ENCODE measurements around the gene KRT7.

KRT7 gene

DNA sequence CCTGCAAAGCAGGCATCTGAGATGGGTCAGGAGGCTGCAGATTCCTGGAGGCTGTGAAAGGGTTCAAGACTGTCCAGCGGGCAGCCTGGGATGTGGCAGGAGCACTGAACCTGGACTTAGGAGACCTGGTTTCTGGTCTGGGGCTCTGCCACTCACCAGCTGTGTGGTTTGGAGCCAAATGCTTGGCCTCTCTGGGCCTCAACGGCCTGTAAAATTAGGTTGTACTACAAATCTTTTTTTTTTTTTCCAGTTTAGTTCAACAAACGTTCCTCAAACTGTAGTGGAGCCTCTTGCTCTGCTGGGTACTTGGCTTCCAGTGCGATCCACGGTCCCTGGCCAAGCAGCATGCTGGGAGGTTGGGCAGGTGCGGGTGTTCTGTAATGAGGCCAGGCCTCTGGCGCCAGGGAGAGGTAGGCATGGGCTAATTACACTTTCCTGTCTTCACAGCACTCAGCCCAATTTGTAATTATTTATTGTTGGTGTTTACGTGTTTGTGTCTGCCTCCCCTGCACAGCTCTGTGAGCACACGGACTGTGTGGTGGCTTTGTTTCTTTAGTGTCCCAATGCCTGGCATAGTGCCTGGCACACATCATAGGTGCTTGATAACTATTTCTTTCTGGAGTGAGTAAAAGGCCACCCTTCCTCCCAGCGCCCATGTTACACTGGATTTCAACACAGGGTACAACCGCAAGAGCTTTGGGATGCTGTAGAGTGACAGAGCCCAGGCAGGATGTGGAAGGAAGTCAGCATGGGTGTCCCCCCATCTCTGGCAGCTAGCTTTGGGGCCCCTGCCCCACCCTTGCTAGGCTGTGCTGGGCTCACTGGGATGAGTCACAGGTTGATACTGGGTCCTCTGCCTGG is 35.4 kb upstream of the KRT7 start:
- H3K9ac ChIP-seq (ENCODE audit: low read length): no peak overlapping the region
- H3K27ac ChIP-seq (ENCODE audit: low read length): no peak overlapping the region
- H2AFZ ChIP-seq (ENCODE audit: low read depth, low read length): no peak overlapping the region
- H3K4me3 ChIP-seq (ENCODE audit: low read length): no peak overlapping the region
- H4K20me1 ChIP-seq (ENCODE audit: insufficient read depth, low read length): no peaks in the 10 kb centered on the region
- H3K79me2 ChIP-seq (ENCODE audit: low read length): no peaks in the 10 kb centered on the region
- H3K27me3 ChIP-seq (ENCODE audit: low read depth, low read length): peaks cover 16% of the 10 kb centered on the region
- H3K4me1 ChIP-seq (ENCODE audit: low read length): no peaks in the 10 kb centered on the region
- no peak overlapping the region for H3K4me2 ChIP-seq (ENCODE audit: low read length)
- H3K36me3 ChIP-seq (replicated peaks; ENCODE audit: low read depth, low read length): no peaks in the 10 kb centered on the region
- TF ChIP-seq CTCF (IDR thresholded peaks at IDR 0.05; ENCODE audit: low read depth, low read length) (no peak), EZH2phosphoT487 (IDR thresholded peaks at IDR 0.05; ENCODE audit: low read depth) (no peak)
- H3K9me3 ChIP-seq (ENCODE audit: insufficient read depth, low read length): no peaks in the 10 kb centered on the region

DNA sequence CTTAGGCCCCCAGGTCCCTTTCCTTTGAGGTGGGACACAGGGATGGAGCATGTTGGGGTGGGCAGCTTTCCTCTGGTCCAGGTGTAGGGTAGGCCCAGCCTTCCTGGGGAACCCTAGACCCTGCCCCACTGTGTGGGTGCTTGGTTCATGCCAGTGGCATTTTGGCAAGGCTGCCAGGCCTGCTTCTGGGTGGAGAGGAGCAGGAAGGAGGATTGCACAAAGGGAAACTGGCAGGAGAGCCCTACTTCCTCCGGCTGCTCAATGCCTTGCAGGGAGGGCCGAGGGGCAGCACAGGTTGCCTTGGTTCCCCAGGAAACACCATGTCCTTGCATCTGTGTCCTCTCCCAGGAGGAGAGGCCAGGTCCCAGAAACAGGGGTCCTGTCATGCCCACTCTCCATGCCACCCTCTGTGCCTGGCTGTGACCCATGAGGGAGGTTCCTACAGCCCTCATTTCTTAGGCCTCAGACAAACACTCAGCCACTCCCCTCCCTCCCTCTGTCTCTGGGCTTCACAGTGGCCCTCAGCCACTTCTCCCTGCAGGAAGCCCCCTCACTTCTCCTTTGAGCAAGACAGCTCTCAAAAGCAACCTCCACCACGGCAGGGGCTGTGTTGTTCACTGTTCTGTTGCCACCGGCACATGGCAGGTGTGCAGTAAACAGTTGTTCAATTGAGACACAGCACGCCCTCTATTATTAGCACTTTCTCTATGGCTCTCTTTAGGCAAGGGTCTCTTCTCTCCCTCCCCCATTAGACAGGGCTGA is 34.4 kb upstream of the KRT7 start:
- peaks cover 26% of the 10 kb centered on the region for H3K27me3 ChIP-seq (ENCODE audit: low read depth, low read length)
- no peak overlapping the region for H2AFZ ChIP-seq (ENCODE audit: low read depth, low read length)
- no peaks in the 10 kb centered on the region for H3K9me3 ChIP-seq (ENCODE audit: insufficient read depth, low read length)
- H3K4me3 ChIP-seq (ENCODE audit: low read length): no peak overlapping the region
- no peak overlapping the region for H3K9ac ChIP-seq (ENCODE audit: low read length)
- H4K20me1 ChIP-seq (ENCODE audit: insufficient read depth, low read length): no peaks in the 10 kb centered on the region
- no peaks in the 10 kb centered on the region for H3K36me3 ChIP-seq (replicated peaks; ENCODE audit: low read depth, low read length)
- no peaks in the 10 kb centered on the region for H3K4me1 ChIP-seq (ENCODE audit: low read length)
- H3K27ac ChIP-seq (ENCODE audit: low read length): no peak overlapping the region
- no peak overlapping the region for H3K4me2 ChIP-seq (ENCODE audit: low read length)
- H3K79me2 ChIP-seq (ENCODE audit: low read length): no peaks in the 10 kb centered on the region
- TF ChIP-seq CTCF (IDR thresholded peaks at IDR 0.05; ENCODE audit: low read depth, low read length): no peak
- TF ChIP-seq EZH2phosphoT487 (IDR thresholded peaks at IDR 0.05; ENCODE audit: low read depth): no peak

GRCh38 chr12:52199294-52199919 is 33.6 kb upstream of the KRT7 start:
- Histone ChIP-seq H3K79me2 (ENCODE audit: low read length) (no peaks in the 10 kb centered on the region), H3K36me3 (replicated peaks; ENCODE audit: low read depth, low read length) (no peaks in the 10 kb centered on the region), H4K20me1 (ENCODE audit: insufficient read depth, low read length) (no peaks in the 10 kb centered on the region), H3K4me1 (ENCODE audit: low read length) (no peaks in the 10 kb centered on the region), H2AFZ (ENCODE audit: low read depth, low read length) (no peak overlapping the region), H3K27ac (ENCODE audit: low read length) (no peak overlapping the region), H3K9me3 (ENCODE audit: insufficient read depth, low read length) (no peaks in the 10 kb centered on the region), H3K27me3 (ENCODE audit: low read depth, low read length) (peaks cover 27% of the 10 kb centered on the region), H3K4me3 (ENCODE audit: low read length) (no peak overlapping the region), H3K4me2 (ENCODE audit: low read length) (no peak overlapping the region), H3K9ac (ENCODE audit: low read length) (no peak overlapping the region)
- TF ChIP-seq EZH2phosphoT487 (IDR thresholded peaks at IDR 0.05; ENCODE audit: low read depth): no peak
- no peak for TF ChIP-seq CTCF (IDR thresholded peaks at IDR 0.05; ENCODE audit: low read depth, low read length)

All from OCI-LY3 (cell line).